Kasumi-1 (cell line): ENCODE data around the gene CTLA4.
"Not testable (repeated sequence)": the region's sequence is repeated elsewhere in the genome, so short reads cannot be mapped to it uniquely, and the experiment has no call there.

Experiments
- DNase-seq, 2 experiments: peaks; one replicate each; lab custom pipeline; 2025; lab: John Stamatoyannopoulos, UW

Gene CTLA4

GRCh38 chr2:203858176-203858575 lies 9.4 kb upstream of the CTLA4 start:
- no peak for DNase-seq

GRCh38 chr2:203859030-203859789 lies 8.4 kb upstream of the CTLA4 start:
- DNase-seq: no peak

GRCh38 chr2:203861197-203861596 lies 6.4 kb upstream of the CTLA4 start:
- DNase-seq: no peak

- DNase-seq: no peak
Measured at GRCh38 chr2:203861607-203862006, 6.0 kb upstream of the CTLA4 start.

GRCh38 chr2:203869223-203870042 lies 1.9 kb downstream of the CTLA4 start:
- no peak for DNase-seq

- DNase-seq: no peak
Measured at GRCh38 chr2:203870481-203870880, 2.9 kb downstream of the CTLA4 start.

GRCh38 chr2:203870941-203871340 lies 3.4 kb downstream of the CTLA4 start:
- no peak for DNase-seq

- no peak for DNase-seq
Measured at GRCh38 chr2:203871371-203871983, 3.9 kb downstream of the CTLA4 start.

- no peak for DNase-seq
Measured at GRCh38 chr2:203873461-203873860, 5.9 kb downstream of the CTLA4 start.

GRCh38 chr2:203873921-203874631 lies 6.5 kb downstream of the CTLA4 start:
- no peak for DNase-seq

- DNase-seq: no peak
Measured at GRCh38 chr2:203875471-203875870, 7.9 kb downstream of the CTLA4 start.

- no peak for DNase-seq
Measured at GRCh38 chr2:203876328-203876727, 8.8 kb downstream of the CTLA4 start.

- no peak for DNase-seq
Measured at GRCh38 chr2:203878063-203878462, 10.5 kb downstream of the CTLA4 start.

GRCh38 chr2:203880557-203881125 lies 13.1 kb downstream of the CTLA4 start:
- no peak for DNase-seq

- DNase-seq: not testable (repeated sequence)
Measured at GRCh38 chr2:203881185-203881584, 13.6 kb downstream of the CTLA4 start.

GRCh38 chr2:203882551-203882950 lies 15.0 kb downstream of the CTLA4 start:
- DNase-seq: no peak

- DNase-seq: no peak
Measured at GRCh38 chr2:203886661-203887151, 19.1 kb downstream of the CTLA4 start.

GRCh38 chr2:203887677-203888076 lies 20.1 kb downstream of the CTLA4 start:
- DNase-seq: no peak

GRCh38 chr2:203889542-203889941 lies 22.0 kb downstream of the CTLA4 start:
- DNase-seq: no peak

- DNase-seq: no peak
Measured at GRCh38 chr2:203889944-203890343, 22.4 kb downstream of the CTLA4 start.

- no peak for DNase-seq
Measured at GRCh38 chr2:203890733-203891132, 23.2 kb downstream of the CTLA4 start.

GRCh38 chr2:203891474-203891873 lies 23.9 kb downstream of the CTLA4 start:
- DNase-seq: no peak
